Measurements from ENCODE around the gene ID4.

The ID4 gene

GRCh38 chr6:19812512-19813119 is 24.6 kb upstream of the ID4 start:
- TF ChIP-seq, protein P1, sequence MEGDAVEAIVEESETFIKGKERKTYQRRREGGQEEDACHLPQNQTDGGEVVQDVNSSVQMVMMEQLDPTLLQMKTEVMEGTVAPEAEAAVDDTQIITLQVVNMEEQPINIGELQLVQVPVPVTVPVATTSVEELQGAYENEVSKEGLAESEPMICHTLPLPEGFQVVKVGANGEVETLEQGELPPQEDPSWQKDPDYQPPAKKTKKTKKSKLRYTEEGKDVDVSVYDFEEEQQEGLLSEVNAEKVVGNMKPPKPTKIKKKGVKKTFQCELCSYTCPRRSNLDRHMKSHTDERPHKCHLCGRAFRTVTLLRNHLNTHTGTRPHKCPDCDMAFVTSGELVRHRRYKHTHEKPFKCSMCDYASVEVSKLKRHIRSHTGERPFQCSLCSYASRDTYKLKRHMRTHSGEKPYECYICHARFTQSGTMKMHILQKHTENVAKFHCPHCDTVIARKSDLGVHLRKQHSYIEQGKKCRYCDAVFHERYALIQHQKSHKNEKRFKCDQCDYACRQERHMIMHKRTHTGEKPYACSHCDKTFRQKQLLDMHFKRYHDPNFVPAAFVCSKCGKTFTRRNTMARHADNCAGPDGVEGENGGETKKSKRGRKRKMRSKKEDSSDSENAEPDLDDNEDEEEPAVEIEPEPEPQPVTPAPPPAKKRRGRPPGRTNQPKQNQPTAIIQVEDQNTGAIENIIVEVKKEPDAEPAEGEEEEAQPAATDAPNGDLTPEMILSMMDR (IDR thresholded peaks at IDR 0.05; ENCODE audit: low read depth, low read length), result peak; percentile 73
- no peak for DNase-seq (ENCODE audit: extremely low read depth, low read depth)

DNA sequence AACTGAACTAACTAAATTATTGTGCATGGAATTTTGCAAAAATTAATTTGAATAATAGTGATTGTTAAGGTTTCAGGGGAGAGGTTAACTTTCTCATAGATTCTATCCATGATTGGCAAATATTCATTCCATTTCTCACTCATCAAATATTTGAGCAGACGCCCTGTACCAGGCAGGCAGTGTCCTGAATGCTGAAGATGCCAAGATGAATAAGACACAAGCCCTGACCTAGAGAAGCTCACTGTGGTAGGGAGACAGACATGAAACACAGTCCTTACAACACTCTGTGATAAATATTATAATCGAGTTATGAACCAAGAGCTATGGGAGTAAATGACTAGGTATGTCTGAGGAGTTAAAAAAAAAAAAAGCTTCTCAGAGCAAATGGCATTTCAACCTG is 18.4 kb upstream of the ID4 start:
- TF ChIP-seq, protein P1 (IDR thresholded peaks at IDR 0.05; ENCODE audit: low read depth, low read length), result no peak

DNA sequence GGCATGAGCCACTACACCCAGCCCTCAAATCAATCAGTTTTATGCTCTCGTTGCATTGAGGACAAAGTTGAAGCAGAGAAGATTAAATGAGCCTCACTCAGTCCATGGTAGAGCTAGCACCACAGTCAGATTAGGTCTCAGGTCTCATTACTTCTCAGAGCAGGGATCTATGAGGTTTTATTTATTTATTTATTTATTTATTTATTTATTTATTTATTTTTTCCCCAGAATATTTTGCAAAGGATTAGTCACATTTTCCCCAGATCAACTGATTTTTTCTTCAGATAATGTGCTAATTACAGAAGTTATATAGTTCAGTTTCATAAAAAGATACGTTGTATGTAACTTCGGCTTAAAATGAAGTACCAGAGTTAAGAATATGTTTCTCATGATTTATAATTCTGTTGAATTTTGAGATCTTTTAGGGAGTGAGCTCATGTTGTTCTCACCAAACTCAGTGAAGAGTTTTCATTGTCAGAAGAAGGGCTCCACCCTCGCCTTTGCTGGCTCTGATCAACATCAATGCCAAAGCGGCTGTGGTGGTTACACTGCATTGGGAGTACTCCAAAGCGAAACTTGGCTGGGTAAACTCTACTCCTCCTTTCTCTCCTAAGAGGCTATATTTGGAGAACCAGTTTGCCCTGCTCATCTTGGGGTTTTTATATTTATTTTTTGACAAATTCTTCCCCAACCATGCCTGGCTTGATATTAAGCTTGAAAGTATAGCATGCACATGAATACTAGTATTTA is 12.9 kb upstream of the ID4 start:
- TF ChIP-seq, protein P1 (IDR thresholded peaks at IDR 0.05; ENCODE audit: low read depth, low read length), result no peak
- no peak for DNase-seq (ENCODE audit: extremely low read depth, low read depth)

More for the DNA sequence above, 18.4 kb upstream of the ID4 start:
- DNase-seq (ENCODE audit: extremely low read depth, low read depth), result no peak

DNA sequence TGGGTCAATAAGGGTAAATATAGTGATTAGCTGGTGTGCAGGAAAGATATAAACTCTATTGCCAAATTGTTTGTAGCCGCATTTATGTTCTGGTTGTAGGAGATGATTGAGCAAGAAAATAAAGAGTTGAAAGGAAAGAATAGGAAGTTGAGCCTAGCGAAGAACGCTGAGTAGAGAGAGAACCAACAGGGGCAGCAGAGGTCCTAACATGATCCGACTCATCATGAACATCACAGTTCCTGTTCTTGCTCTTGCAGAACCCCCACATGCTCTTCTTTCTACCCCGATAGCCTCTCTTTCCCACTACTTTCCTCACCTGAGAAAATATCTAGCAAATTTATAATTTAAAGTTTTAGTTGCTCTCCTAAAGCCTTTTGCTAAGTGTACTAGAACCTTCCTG is 9.9 kb upstream of the ID4 start:
- no peak for DNase-seq (ENCODE audit: extremely low read depth, low read depth)

GRCh38 chr6:19827903-19828302 is 9.3 kb upstream of the ID4 start:
- TF ChIP-seq, protein P1 (IDR thresholded peaks at IDR 0.05; ENCODE audit: low read depth, low read length), result no peak
- DNase-seq (ENCODE audit: extremely low read depth, low read depth), result no peak

More for the DNA sequence above, 9.9 kb upstream of the ID4 start:
- TF ChIP-seq, protein P1 (IDR thresholded peaks at IDR 0.05; ENCODE audit: low read depth, low read length), result no peak

DNA sequence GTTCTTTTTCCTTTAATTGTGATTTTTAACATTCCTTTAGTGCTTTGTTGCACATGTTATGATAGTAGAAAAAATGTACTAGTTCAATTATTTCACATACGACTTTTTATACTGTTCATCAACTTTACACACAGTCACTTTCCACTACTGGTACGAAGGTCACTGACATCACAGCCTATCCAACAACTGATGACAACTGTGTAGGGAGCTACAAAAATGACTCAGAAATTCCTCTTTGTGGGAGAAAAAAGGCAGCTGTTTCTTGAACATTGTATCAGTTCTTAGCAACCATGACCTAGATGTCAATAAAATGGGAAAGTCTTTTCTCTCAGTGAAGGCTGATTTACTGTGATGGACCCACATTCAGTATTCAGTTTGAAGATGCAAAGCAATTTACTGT is 7.0 kb upstream of the ID4 start:
- no peak for DNase-seq (ENCODE audit: extremely low read depth, low read depth)

GRCh38 chr6:19831358-19831757 is 5.8 kb upstream of the ID4 start:
- TF ChIP-seq, protein P1 (IDR thresholded peaks at IDR 0.05; ENCODE audit: low read depth, low read length), result no peak

More for the DNA sequence above, 7.0 kb upstream of the ID4 start:
- TF ChIP-seq, protein P1 (IDR thresholded peaks at IDR 0.05; ENCODE audit: low read depth, low read length), result no peak

More at GRCh38 chr6:19831358-19831757, 5.8 kb upstream of the ID4 start:
- DNase-seq (ENCODE audit: extremely low read depth, low read depth), result no peak

Measured in AG09319 (cell line).